Measurements from ENCODE around the gene CCDC192. TPM values are rescaled to one million over a fixed set of nuclear protein-coding genes. Genes with fewer than 3 reads are reported as not detected.

CCDC192 gene
- polyA plus RNA-seq, 2 of the 4 experiments (the other 2 are of a cell fraction): not detected

GRCh38 chr5:127718181-127718580 lies 15.0 kb downstream of the CCDC192 start:
- ChIA-PET CTCF (no interaction called here), POLR2A (no interaction called here)
- DNase-seq (ENCODE audit: low read depth in 1 of 2, low spot score in 1 of 2): no peak
- FAIRE-seq: no peak
- ATAC-seq: no peak
- Histone ChIP-seq H3K4me2 (no peak overlapping the region), H3K4me3 (no peak overlapping the region), H3K27ac (no peak overlapping the region), H3K4me1 (peaks cover 1% of the 10 kb centered on the region; the same call in 1 of the 3 replicates), H3K9me3 (0 out of 3 replicates have a peak, but pooled peaks cover 12% of the 10 kb centered on the region)
- TF ChIP-seq POLR2A (IDR thresholded peaks at IDR 0.05; ENCODE audit: low read length): no peak
- TF ChIP-seq EP300 (IDR thresholded peaks at IDR 0.05): no peak
- no peak for TF ChIP-seq CBX8 (IDR thresholded peaks at IDR 0.05)
- no peak for TF ChIP-seq ZNF302 (CRISPR knock-in tag; IDR thresholded peaks at IDR 0.05)
- TF ChIP-seq HOXA7 (CRISPR knock-in tag; IDR thresholded peaks at IDR 0.05): no peak
- TF ChIP-seq RCOR1 (IDR thresholded peaks at IDR 0.05; ENCODE audit: low read depth, low read length): no peak
- no peak for TF ChIP-seq MAFK (IDR thresholded peaks at IDR 0.05; ENCODE audit: partially characterized antibody)
- TF ChIP-seq KDM1A (IDR thresholded peaks at IDR 0.05; ENCODE audit: low read depth): no peak
- TF ChIP-seq RNF2 (IDR thresholded peaks at IDR 0.05; ENCODE audit: borderline replicate concordance, low read depth): no peak
- no peak for TF ChIP-seq ZSCAN20 (CRISPR knock-in tag; IDR thresholded peaks at IDR 0.05)
- no peak for TF ChIP-seq CBX2 (IDR thresholded peaks at IDR 0.05; ENCODE audit: borderline replicate concordance, low read depth)
- no peak for TF ChIP-seq SMC3 (IDR thresholded peaks at IDR 0.05)
- TF ChIP-seq EHF (CRISPR knock-in tag; IDR thresholded peaks at IDR 0.05): no peak
- WGBS (ENCODE audit: missing lambda C conversion rate): 10% methylated on average over 1 of the region's 1 CpG

GRCh38 chr5:127723571-127723970 lies 20.4 kb downstream of the CCDC192 start:
- WGBS (ENCODE audit: missing lambda C conversion rate): 49% methylated on average over 2 of the region's 2 CpGs
- no peak overlapping the region for H3K4me3 ChIP-seq
- TF ChIP-seq HMGXB4 (CRISPR knock-in tag; IDR thresholded peaks at IDR 0.05; ENCODE audit: borderline replicate concordance) (no peak), ATOH8 (CRISPR knock-in tag; IDR thresholded peaks at IDR 0.05; ENCODE audit: low read depth) (no peak), TP53 (CRISPR knock-in tag; IDR thresholded peaks at IDR 0.05) (no peak), TFCP2L1 (CRISPR knock-in tag; IDR thresholded peaks at IDR 0.05) (no peak), CBX2 (IDR thresholded peaks at IDR 0.05; ENCODE audit: borderline replicate concordance, low read depth) (no peak), CEBPB (IDR thresholded peaks at IDR 0.05) (peak; percentile 94 to 96), RAD21 (conservative IDR thresholded peaks at IDR 0.05 in 1 of 2, IDR thresholded peaks at IDR 0.05 in 1 of 2) (0 out of 5 replicates have a peak, but pooled peaks of 1 of the 2 experiments have one; percentile 9), RNF2 (IDR thresholded peaks at IDR 0.05; ENCODE audit: borderline replicate concordance, low read depth) (no peak), HES2 (IDR thresholded peaks at IDR 0.05) (no peak)
- H3K27ac ChIP-seq: no peak overlapping the region
- no peak for FAIRE-seq
- H3K4me2 ChIP-seq: peak overlapping the region; percentile 40
- ChIA-PET POLR2A (no interaction called here), CTCF (no interaction called here)
- ATAC-seq: no peak
- 0 out of 3 replicates have a peak, but pooled peaks cover 9% of the 10 kb centered on the region for H3K9me3 ChIP-seq
- DNase-seq (ENCODE audit: low read depth in 1 of 2, low spot score in 1 of 2): peak in 1 of 2 experiments; percentile 26
- H3K4me1 ChIP-seq: peaks cover 10% of the 10 kb centered on the region; the same call in 1 of the 3 replicates

- H3K27ac ChIP-seq: no peak overlapping the region
- no peak overlapping the region for H3K4me3 ChIP-seq
- H3K4me2 ChIP-seq: no peak overlapping the region
- H3K9me3 ChIP-seq: 0 out of 3 replicates have a peak, but pooled peaks cover 1% of the 10 kb centered on the region
- 83% methylated on average over 1 of the region's 1 CpG for WGBS (ENCODE audit: missing lambda C conversion rate)
- no peak for ATAC-seq
- POLR2A ChIA-PET: no interaction called here
- CTCF ChIA-PET: no interaction called here
- TF ChIP-seq EHMT2 (IDR thresholded peaks at IDR 0.05; ENCODE audit: low read depth): no peak
- TF ChIP-seq HOXA7 (CRISPR knock-in tag; IDR thresholded peaks at IDR 0.05): no peak
- no peak for TF ChIP-seq USF2 (IDR thresholded peaks at IDR 0.05)
- TF ChIP-seq ATOH8 (CRISPR knock-in tag; IDR thresholded peaks at IDR 0.05; ENCODE audit: low read depth): no peak
- DNase-seq (ENCODE audit: low read depth in 1 of 2, low spot score in 1 of 2): no peak
- no peak for FAIRE-seq
- peaks cover 10% of the 10 kb centered on the region; the same call in 1 of the 3 replicates for H3K4me1 ChIP-seq
These were observed 22.5 kb downstream of the CCDC192 start for GRCh38 chr5:127725673-127726072.
